ENCODE results near the gene TEDC2.

Gene TEDC2

GRCh38 chr16:2499454-2499853 lies 39.5 kb downstream of the TEDC2 start:
- DNase-seq (ENCODE audit: extremely low read depth, low read depth), result no peak
- H3K4me3 ChIP-seq (replicated peaks; ENCODE audit: low read depth, low read length), result no peak overlapping the region
- TF ChIP-seq CTCF (IDR thresholded peaks at IDR 0.05; ENCODE audit: low read depth, low read length, missing control alignments), result no peak

DNA sequence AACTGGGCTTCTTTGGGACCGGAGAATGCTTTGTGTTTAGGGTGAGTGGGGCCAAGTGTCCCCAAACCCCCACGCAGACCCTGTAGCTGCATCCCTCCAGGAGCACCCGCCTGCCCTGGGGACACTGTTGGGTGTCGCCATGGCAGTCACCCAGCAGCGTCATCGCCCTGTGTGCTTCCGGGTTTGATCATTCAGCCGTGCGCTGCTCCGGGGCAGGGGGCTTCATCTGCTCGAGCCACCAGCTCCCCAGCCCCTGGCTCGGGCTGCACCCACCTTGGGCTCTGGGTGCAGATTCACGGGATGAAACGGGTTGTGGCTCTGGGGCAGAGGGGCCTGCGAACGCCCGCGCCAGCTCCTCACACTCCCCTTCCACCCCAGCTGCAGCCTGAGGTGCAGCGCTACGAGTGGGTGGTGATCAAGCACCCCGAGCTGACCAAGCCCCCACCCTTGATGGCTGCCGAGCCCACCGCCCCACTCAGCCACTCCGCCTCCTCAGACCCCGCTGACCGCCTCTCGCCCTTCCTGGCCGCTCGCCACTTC lies 40.1 kb downstream of the TEDC2 start:
- DNase-seq (ENCODE audit: extremely low read depth, low read depth), result no peak
- no peak for TF ChIP-seq CTCF (IDR thresholded peaks at IDR 0.05; ENCODE audit: low read depth, low read length, missing control alignments)

DNA sequence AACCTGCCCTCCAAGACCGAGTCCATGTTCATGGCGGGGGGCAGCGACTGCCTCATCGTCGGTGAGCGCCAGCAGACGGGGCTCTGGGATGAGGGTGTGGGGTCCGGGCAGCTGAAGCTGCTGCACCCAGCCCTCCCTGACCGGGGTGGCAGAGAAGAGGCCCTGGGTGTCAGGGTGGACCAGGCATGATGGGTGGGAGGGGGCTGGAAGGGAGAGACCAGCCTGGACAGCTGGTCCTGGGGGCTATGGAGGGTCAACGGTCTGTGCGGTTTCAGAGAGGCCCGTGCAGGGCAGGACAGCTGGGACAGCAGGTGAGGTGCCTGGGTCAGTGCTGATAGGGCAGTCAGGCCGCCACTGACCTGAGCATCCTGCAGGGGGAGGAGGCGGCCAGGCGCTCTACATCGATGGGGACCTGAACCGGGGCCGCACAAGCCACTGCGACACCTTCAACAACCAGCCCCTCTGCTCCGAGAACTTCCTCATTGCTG lies 40.6 kb downstream of the TEDC2 start:
- H3K4me3 ChIP-seq (replicated peaks; ENCODE audit: low read depth, low read length), result no peak overlapping the region
- no peak for DNase-seq (ENCODE audit: extremely low read depth, low read depth)
- TF ChIP-seq CTCF (IDR thresholded peaks at IDR 0.05; ENCODE audit: low read depth, low read length, missing control alignments), result no peak

More for the DNA sequence above, 40.1 kb downstream of the TEDC2 start:
- no peak overlapping the region for H3K4me3 ChIP-seq (replicated peaks; ENCODE audit: low read depth, low read length)

DNA sequence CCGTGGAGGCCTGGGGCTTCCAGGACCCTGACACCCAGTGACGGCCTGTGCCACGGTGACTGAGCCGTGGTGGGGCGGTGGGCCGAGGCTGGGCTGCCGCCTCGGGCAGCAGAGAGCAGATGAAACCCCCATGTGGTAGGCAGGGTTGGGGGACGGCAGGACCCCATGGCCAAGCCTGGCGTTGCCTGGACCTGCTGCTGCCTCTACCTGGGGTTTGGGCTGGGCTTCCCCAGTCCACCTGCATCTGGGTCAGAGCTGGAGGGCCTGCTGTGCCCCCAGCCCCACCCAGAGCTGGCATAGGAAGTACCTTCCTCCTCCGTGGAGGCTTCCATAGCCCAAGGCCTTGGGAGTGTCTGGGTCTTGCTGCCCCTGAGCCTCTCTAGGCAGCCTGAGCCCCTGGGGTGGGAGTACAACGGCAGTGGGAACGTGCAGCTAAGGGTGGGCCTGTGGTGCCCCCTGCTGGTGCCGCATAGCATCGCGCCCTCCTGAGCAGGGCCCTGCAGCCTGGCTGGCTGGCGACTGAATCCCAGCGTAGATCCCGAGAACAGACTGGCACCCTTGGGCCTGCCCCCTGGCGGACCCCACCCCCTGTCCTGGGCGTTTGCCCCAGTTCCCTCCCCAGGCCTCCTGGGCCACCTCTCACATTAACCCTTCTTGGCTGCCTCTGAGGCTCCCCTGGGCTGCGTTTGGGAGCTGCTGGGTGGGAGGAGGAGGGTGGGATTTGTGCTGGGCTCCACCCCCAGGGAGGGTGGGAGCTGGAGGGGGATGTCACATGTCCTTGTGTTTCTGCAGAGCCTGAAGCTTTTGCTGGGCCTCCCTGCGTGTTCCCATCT lies 41.2 kb downstream of the TEDC2 start:
- no peak overlapping the region for H3K4me3 ChIP-seq (replicated peaks; ENCODE audit: low read depth, low read length)
- TF ChIP-seq CTCF (IDR thresholded peaks at IDR 0.05; ENCODE audit: low read depth, low read length, missing control alignments), result peak; percentile 97
- peak; percentile 35 for DNase-seq (ENCODE audit: extremely low read depth, low read depth)

DNA sequence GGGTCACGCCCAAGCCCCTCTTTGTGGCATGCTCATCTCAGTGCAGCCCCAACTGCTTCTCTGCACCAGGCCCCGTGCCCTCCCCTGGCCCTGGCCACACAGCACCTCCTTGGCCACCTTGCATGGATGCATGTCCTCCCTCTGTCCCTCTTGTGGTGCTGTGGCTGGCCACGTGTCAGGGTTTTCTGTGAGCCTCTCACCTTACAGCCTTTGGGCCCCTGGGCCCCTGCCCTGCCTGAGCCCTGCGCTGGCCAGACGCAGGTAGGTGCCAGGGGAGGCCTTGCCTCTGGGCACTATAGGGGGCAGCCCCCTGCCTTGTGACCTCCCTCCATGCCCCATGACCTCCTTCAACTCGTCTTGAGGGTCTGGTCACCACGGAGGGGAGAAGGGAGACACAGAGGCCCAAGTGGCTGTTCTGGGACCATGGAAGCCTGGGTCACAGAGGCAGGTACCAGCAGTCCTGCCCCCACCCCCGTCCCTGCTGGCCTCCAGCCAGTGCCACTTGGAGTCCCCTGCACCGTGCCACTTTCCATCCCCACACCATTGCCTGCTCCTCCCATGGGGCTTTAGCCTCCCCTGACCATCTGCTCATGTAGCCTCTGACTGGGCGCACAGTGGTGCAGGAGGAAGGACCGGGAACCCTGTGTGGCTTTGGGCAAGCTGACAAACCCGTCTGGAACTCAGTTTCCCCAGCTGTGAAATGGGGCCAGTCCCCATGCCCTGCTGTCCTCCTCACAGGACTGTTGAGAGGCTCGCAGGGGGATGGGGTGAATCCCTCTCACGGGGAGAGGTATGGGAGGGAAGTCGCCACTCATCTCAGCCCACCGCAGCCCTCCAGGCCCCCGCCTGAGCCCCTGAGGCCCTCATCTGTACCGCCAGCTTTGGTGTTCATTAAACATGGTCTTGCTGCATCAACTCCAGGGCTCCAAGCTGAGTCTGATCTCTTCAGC lies 42.3 kb downstream of the TEDC2 start:
- no peak for DNase-seq (ENCODE audit: extremely low read depth, low read depth)
- H3K4me3 ChIP-seq (replicated peaks; ENCODE audit: low read depth, low read length), result no peak overlapping the region
- TF ChIP-seq CTCF (IDR thresholded peaks at IDR 0.05; ENCODE audit: low read depth, low read length, missing control alignments), result no peak

DNA sequence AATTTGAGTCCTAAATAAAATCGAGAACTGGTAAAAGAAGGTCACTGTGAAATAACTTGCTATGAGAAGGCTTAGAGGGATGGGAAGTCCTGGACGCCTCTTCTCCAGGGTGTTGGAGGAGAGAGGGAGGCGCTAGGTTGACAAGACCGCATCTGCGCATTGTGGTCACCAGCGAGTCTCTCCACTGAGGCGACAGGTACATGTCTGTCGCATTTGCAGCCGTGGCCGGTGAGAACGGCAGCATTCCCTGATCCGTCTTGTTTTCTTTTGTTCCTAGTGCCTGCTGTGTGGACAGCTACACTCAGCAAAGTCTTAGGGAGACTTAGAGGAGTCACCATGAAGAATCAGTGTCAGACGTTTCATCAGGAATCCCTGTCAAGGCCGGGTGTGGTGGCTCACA lies 45.8 kb downstream of the TEDC2 start:
- no peak for TF ChIP-seq CTCF (IDR thresholded peaks at IDR 0.05; ENCODE audit: low read depth, low read length, missing control alignments)
- no peak overlapping the region for H3K4me3 ChIP-seq (replicated peaks; ENCODE audit: low read depth, low read length)
- DNase-seq (ENCODE audit: extremely low read depth, low read depth), result no peak
